ENCODE data around the gene PCDH9.
A peak's percentile ranks its signal among the peaks of the same experiment; 100 is the strongest.

The PCDH9 gene

DNA sequence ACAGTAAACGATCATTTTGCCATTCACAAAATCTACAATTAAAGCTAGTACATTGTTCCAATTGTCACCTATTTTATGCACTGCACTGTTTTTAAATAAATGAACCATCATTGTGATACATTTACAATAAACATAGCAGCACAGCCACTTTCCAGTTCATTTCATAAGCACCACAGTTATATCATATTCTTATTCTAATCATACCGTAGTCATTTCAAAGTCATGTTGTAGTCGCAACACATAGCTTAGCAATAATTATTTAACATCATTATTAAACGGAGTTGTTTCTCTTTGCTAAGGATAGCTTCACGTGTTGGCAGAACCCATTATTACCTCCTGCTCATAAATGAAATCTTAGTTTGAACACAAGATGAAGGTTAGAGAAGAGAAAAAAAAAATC lies 2.2 kb upstream of the PCDH9 start:
- WGBS = 99% methylated on average over 4 of the region's 5 CpGs
- H3K36me3 ChIP-seq (ENCODE audit: control insufficient read depth in 1 of 2, insufficient read depth in 2 of 2, low read depth in 1 of 2, low read length in 2 of 2) = no peaks in the 10 kb centered on the region

DNA sequence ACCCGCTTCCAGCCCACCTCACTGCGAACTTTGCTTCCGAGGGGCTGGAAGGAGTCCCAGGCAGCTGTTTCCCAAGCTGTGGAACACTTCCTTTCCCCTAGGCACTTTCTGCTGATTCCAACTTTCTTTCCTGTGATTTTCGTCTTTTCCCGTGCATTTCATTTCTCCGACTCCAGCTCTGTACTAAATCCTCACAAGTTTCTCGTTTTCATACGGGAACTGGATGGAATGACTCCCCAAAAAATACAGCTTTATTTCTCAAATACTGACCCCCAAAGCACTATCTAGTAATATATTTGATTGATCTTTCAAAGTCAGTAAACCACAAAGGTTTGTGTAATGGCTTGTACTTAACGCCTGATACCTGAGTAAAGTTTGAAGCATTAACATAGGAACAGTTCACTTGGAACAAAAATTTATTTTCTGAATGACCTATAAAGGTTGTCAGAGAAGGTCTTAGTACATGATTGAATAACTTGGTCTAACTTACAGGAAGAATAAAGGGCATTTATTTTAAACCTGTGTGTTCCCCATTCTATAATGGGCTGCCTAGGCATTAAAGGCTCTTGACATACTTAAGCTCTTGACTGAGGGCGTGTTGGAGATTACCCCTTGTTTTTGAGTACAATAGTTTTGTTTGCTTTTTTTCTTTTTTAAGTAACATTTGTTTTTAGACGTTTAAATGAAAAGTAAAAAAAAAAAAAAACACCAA lies 1.3 kb upstream of the PCDH9 start:
- Histone ChIP-seq H3K14ac (ENCODE audit: low read length in 2 of 2) (peak overlapping the region in 1 of 2 experiments; percentile 93), H3K18ac (ENCODE audit: low read depth in 1 of 2, low read length in 2 of 2) (peak overlapping the region; percentile 95 to 99), H3K9me3 (ENCODE audit: control insufficient read depth, low read length) (no peaks in the 10 kb centered on the region), H3K4ac (ENCODE audit: low read depth in 1 of 2, low read length in 2 of 2) (peak overlapping the region; percentile 80 to 96), H3K79me1 (replicated peaks; ENCODE audit: low read length, poor library complexity, severe bottlenecking) (peaks cover 7% of the 10 kb centered on the region), H4K8ac (ENCODE audit: low read length) (peak overlapping the region; percentile 97), H2AK5ac (ENCODE audit: low read length, severe bottlenecking) (no peak overlapping the region), H3K27ac (ENCODE audit: low read length, poor library complexity, severe bottlenecking) (peak overlapping the region; percentile 85), H2BK120ac (ENCODE audit: low read depth, low read length) (peak overlapping the region; percentile 77), H3K9ac (ENCODE audit: low read length) (peak overlapping the region; percentile 88), H2BK12ac (ENCODE audit: low read length in 2 of 2) (no peak overlapping the region), H2AFZ (ENCODE audit: low read depth, low read length) (peak overlapping the region; percentile 100), H2BK15ac (ENCODE audit: low read depth, poor library complexity, severe bottlenecking) (no peak overlapping the region), H3K27me3 (ENCODE audit: control insufficient read depth in 1 of 2, insufficient read depth in 1 of 2, low read length in 2 of 2) (no peaks in the 10 kb centered on the region), H3K36me3 (ENCODE audit: control insufficient read depth in 1 of 2, insufficient read depth in 2 of 2, low read depth in 1 of 2, low read length in 2 of 2) (no peaks in the 10 kb centered on the region), H4K91ac (ENCODE audit: low read length) (peak overlapping the region; percentile 46), H3K23ac (ENCODE audit: low read length in 2 of 2) (peak overlapping the region in 1 of 2 experiments; percentile 52), H3K4me3 (ENCODE audit: insufficient read depth in 1 of 2, low read depth in 1 of 2, low read length in 2 of 2) (peak overlapping the region; percentile 74 to 92), H2BK5ac (ENCODE audit: low read depth, low read length, poor library complexity, severe bottlenecking) (peak overlapping the region; percentile 90), H3K4me1 (ENCODE audit: control insufficient read depth, insufficient read depth, low read depth, low read length) (peaks cover 2% of the 10 kb centered on the region), H3K4me2 (ENCODE audit: low read length, poor library complexity, severe bottlenecking) (peak overlapping the region; percentile 91)
- 2% methylated on average over 9 of the region's 11 CpGs for WGBS
- no peak for DNase-seq

More for the DNA sequence above, 2.2 kb upstream of the PCDH9 start:
- H2BK5ac ChIP-seq (ENCODE audit: low read depth, low read length, poor library complexity, severe bottlenecking) = no peak overlapping the region
- no peak overlapping the region for H3K27ac ChIP-seq (ENCODE audit: low read length, poor library complexity, severe bottlenecking)
- no peaks in the 10 kb centered on the region for H3K27me3 ChIP-seq (ENCODE audit: control insufficient read depth in 1 of 2, insufficient read depth in 1 of 2, low read length in 2 of 2)
- H2AK5ac ChIP-seq (ENCODE audit: low read length, severe bottlenecking) = no peak overlapping the region
- H3K79me1 ChIP-seq (replicated peaks; ENCODE audit: low read length, poor library complexity, severe bottlenecking) = peaks cover 7% of the 10 kb centered on the region
- no peak overlapping the region for H3K14ac ChIP-seq (ENCODE audit: low read length in 2 of 2)
- no peak overlapping the region for H2BK15ac ChIP-seq (ENCODE audit: low read depth, poor library complexity, severe bottlenecking)
- H4K91ac ChIP-seq (ENCODE audit: low read length) = no peak overlapping the region
- no peak overlapping the region for H4K8ac ChIP-seq (ENCODE audit: low read length)
- H2AFZ ChIP-seq (ENCODE audit: low read depth, low read length) = no peak overlapping the region
- peaks cover 2% of the 10 kb centered on the region for H3K4me1 ChIP-seq (ENCODE audit: control insufficient read depth, insufficient read depth, low read depth, low read length)
- no peak overlapping the region for H3K4me2 ChIP-seq (ENCODE audit: low read length, poor library complexity, severe bottlenecking)
- H3K18ac ChIP-seq (ENCODE audit: low read depth in 1 of 2, low read length in 2 of 2) = no peak overlapping the region
- H3K4me3 ChIP-seq (ENCODE audit: insufficient read depth in 1 of 2, low read depth in 1 of 2, low read length in 2 of 2) = no peak overlapping the region
- no peak for DNase-seq
- H2BK120ac ChIP-seq (ENCODE audit: low read depth, low read length) = no peak overlapping the region
- no peak overlapping the region for H3K23ac ChIP-seq (ENCODE audit: low read length in 2 of 2)
- H3K9ac ChIP-seq (ENCODE audit: low read length) = peak overlapping the region; percentile 20
- H3K9me3 ChIP-seq (ENCODE audit: control insufficient read depth, low read length) = no peaks in the 10 kb centered on the region
- no peak overlapping the region for H2BK12ac ChIP-seq (ENCODE audit: low read length in 2 of 2)
- no peak overlapping the region for H3K4ac ChIP-seq (ENCODE audit: low read depth in 1 of 2, low read length in 2 of 2)

DNA sequence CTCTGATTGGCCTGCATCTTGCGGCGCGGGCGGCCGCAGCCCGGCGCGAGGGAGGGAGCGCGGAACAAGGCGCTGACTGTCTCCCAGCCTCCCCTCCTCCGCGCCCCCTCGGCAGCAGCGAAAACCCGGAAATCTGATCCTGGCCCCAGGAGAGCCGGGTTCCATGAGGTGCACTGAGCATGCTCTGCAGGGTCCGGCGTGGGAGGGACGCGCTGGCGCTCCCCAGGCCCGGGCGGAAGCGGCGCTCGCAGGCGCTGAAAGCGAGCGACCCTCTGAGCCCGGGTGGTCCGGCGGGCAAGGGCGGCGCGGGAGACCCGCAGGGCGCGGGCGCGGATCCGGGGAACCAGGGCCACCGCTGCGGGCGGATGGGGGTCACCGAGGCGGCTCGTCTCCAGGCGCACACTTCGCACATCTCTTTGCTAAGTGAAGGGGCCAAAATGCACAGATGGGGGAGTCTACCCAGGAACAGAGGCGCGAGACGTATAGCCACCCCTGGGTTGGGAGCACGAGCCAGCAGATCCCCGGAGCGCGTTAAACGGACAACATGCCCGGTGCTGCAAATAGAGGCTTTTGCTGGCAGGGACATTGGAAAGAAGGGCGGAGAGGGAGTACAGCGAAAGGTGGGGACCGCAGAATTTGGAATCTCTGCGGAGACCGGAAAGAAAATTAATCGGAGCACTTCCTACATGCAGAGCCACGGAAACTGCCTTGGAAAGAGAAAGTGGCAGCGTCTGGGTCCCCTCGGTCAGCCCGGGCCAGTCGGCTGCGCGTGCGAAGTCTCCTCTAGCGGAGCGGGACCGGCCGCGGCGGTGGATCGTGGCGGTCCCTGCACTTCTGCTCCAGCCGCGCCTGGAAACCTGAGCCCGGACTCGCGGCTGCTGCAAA lies 510 bp upstream of the PCDH9 start:
- H3K9me3 ChIP-seq (ENCODE audit: control insufficient read depth, low read length) = no peaks in the 10 kb centered on the region
- peak overlapping the region; percentile 74 to 92 for H3K4me3 ChIP-seq (ENCODE audit: insufficient read depth in 1 of 2, low read depth in 1 of 2, low read length in 2 of 2)
- peaks cover 7% of the 10 kb centered on the region for H3K79me1 ChIP-seq (replicated peaks; ENCODE audit: low read length, poor library complexity, severe bottlenecking)
- H2BK12ac ChIP-seq (ENCODE audit: low read length in 2 of 2) = peak overlapping the region in 1 of 2 experiments; percentile 94
- H3K23ac ChIP-seq (ENCODE audit: low read length in 2 of 2) = peak overlapping the region in 1 of 2 experiments; percentile 89
- under 1% methylated on average over 82 of the region's 86 CpGs for WGBS
- H3K18ac ChIP-seq (ENCODE audit: low read depth in 1 of 2, low read length in 2 of 2) = peak overlapping the region; percentile 95 to 99
- no peaks in the 10 kb centered on the region for H3K27me3 ChIP-seq (ENCODE audit: control insufficient read depth in 1 of 2, insufficient read depth in 1 of 2, low read length in 2 of 2)
- peak overlapping the region; percentile 90 for H2BK5ac ChIP-seq (ENCODE audit: low read depth, low read length, poor library complexity, severe bottlenecking)
- peak; percentile 98 for DNase-seq
- peak overlapping the region; percentile 80 to 96 for H3K4ac ChIP-seq (ENCODE audit: low read depth in 1 of 2, low read length in 2 of 2)
- no peaks in the 10 kb centered on the region for H3K36me3 ChIP-seq (ENCODE audit: control insufficient read depth in 1 of 2, insufficient read depth in 2 of 2, low read depth in 1 of 2, low read length in 2 of 2)
- H3K27ac ChIP-seq (ENCODE audit: low read length, poor library complexity, severe bottlenecking) = peak overlapping the region; percentile 85
- peak overlapping the region; percentile 91 for H3K4me2 ChIP-seq (ENCODE audit: low read length, poor library complexity, severe bottlenecking)
- H4K91ac ChIP-seq (ENCODE audit: low read length) = peak overlapping the region; percentile 70
- H3K9ac ChIP-seq (ENCODE audit: low read length) = peak overlapping the region; percentile 88
- H2BK15ac ChIP-seq (ENCODE audit: low read depth, poor library complexity, severe bottlenecking) = peak overlapping the region; percentile 95
- peak overlapping the region; percentile 100 for H2AFZ ChIP-seq (ENCODE audit: low read depth, low read length)
- no peak overlapping the region for H2AK5ac ChIP-seq (ENCODE audit: low read length, severe bottlenecking)
- H2BK120ac ChIP-seq (ENCODE audit: low read depth, low read length) = peak overlapping the region; percentile 77
- peaks cover 2% of the 10 kb centered on the region for H3K4me1 ChIP-seq (ENCODE audit: control insufficient read depth, insufficient read depth, low read depth, low read length)
- peak overlapping the region; percentile 97 for H4K8ac ChIP-seq (ENCODE audit: low read length)
- H3K14ac ChIP-seq (ENCODE audit: low read length in 2 of 2) = peak overlapping the region in 1 of 2 experiments; percentile 99

DNA sequence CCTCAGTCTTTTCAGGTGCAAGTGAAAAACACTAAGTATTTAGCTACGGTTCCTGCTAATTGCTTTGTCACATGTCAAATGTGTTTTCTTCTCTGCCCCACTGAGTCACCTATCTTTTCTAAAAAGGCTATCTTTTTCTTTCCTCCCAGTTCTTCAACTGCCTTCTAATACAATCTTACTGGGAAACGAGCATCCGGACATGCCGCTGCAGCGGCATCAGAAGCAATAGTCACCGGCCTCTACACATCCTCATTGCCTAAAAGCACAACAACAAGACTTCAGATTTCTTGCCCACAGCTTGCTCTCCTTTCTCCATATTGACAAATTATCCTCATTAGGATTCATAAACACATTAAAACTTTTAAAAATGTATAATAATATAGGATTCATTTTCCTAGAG lies 1.2 kb downstream of the PCDH9 start:
- Histone ChIP-seq H3K79me1 (replicated peaks; ENCODE audit: low read length, poor library complexity, severe bottlenecking) (peaks cover 10% of the 10 kb centered on the region), H3K14ac (ENCODE audit: low read length in 2 of 2) (no peak overlapping the region), H4K91ac (ENCODE audit: low read length) (no peak overlapping the region), H2BK5ac (ENCODE audit: low read depth, low read length, poor library complexity, severe bottlenecking) (no peak overlapping the region), H4K8ac (ENCODE audit: low read length) (no peak overlapping the region), H2AK5ac (ENCODE audit: low read length, severe bottlenecking) (no peak overlapping the region), H3K4me1 (ENCODE audit: control insufficient read depth, insufficient read depth, low read depth, low read length) (peaks cover 2% of the 10 kb centered on the region), H3K4ac (ENCODE audit: low read depth in 1 of 2, low read length in 2 of 2) (no peak overlapping the region), H3K18ac (ENCODE audit: low read depth in 1 of 2, low read length in 2 of 2) (no peak overlapping the region), H3K4me3 (ENCODE audit: insufficient read depth in 1 of 2, low read depth in 1 of 2, low read length in 2 of 2) (peak overlapping the region in 1 of 2 experiments; percentile 92), H3K23ac (ENCODE audit: low read length in 2 of 2) (no peak overlapping the region), H3K27ac (ENCODE audit: low read length, poor library complexity, severe bottlenecking) (no peak overlapping the region), H3K27me3 (ENCODE audit: control insufficient read depth in 1 of 2, insufficient read depth in 1 of 2, low read length in 2 of 2) (no peaks in the 10 kb centered on the region), H3K9ac (ENCODE audit: low read length) (peak overlapping the region; percentile 84), H2BK12ac (ENCODE audit: low read length in 2 of 2) (no peak overlapping the region), H2BK120ac (ENCODE audit: low read depth, low read length) (no peak overlapping the region), H2BK15ac (ENCODE audit: low read depth, poor library complexity, severe bottlenecking) (no peak overlapping the region), H2AFZ (ENCODE audit: low read depth, low read length) (no peak overlapping the region), H3K9me3 (ENCODE audit: control insufficient read depth, low read length) (no peaks in the 10 kb centered on the region), H3K4me2 (ENCODE audit: low read length, poor library complexity, severe bottlenecking) (peak overlapping the region; percentile 97), H3K36me3 (ENCODE audit: control insufficient read depth in 1 of 2, insufficient read depth in 2 of 2, low read depth in 1 of 2, low read length in 2 of 2) (no peaks in the 10 kb centered on the region)
- 10% methylated on average over 6 of the region's 6 CpGs for WGBS
- DNase-seq = peak; percentile 33
